B cell (primary cell): ENCODE results near the gene THYN1. TPM values are rescaled to one million over a fixed set of nuclear protein-coding genes. Genes with fewer than 3 reads are reported as not detected.

Experiments
- ATAC-seq: fragments of 200-7000 bp; cut with Tn5 transposase; one replicate; pipeline ENCODE4 v1.10.0; 2021; ENCODE audit warnings: low read depth, mild to moderate bottlenecking, moderate number of reproducible peaks, moderate library complexity
- CTCF ChIA-PET: fragments of 350-600 bp; sonication (Branson Sonifier 250); formaldehyde crosslinking; loops from one replicate; lab custom pipeline; 2021; ENCODE audit warnings: antibody characterized with exemption, inconsistent platforms; lab: Charles Lee
- POLR2A ChIA-PET: fragments of 350-600 bp; sonication (Branson Sonifier 250); formaldehyde crosslinking; loops from one replicate; lab custom pipeline; 2021; ENCODE audit warnings: antibody characterized with exemption; lab: Charles Lee
- DNase-seq: peaks from one replicate; pipeline ENCODE4 v3.0.0; 2013
- H2AFZ ChIP-seq: 2 replicates; pipeline ENCODE4 v1.6.1; 2012; ENCODE audit warnings: mild to moderate bottlenecking, low read depth, low read length; ENCODE audit not compliant: insufficient read depth, poor library complexity, severe bottlenecking
- H3K27ac ChIP-seq, 2 donors: 1 replicate in 1 of 2; 2 replicates in 1 of 2; pipeline ENCODE4 v1.5.1; 2012 to 2013; ENCODE audit warnings: low read length in 2 of 2, mild to moderate bottlenecking in 2 of 2, moderate library complexity in 1 of 2
- H3K27me3 ChIP-seq, 4 experiments: fragments of 200-600 bp in 1 of 4; sonication (generic) in 1 of 4; replicated peaks in 1 of 4; 1 replicate in 2 of 4; 2 replicates in 2 of 4; pipeline versions ENCODE4 v1.6.1 to v1.7.0; 2013 to 2016; ENCODE audit warnings: low read length in 3 of 4, mild to moderate bottlenecking in 2 of 4, mixed read lengths in 1 of 4, moderate library complexity in 1 of 4; ENCODE audit not compliant: insufficient read depth in 4 of 4, control insufficient read depth in 3 of 4; ENCODE audit errors: control extremely low read depth in 1 of 4
- H3K36me3 ChIP-seq, 2 experiments: replicated peaks in 1 of 2; 1 replicate in 1 of 2; 2 replicates in 1 of 2; pipeline versions ENCODE4 v1.6.1 to v1.7.1; 2013; ENCODE audit warnings: low read length in 1 of 2; ENCODE audit not compliant: insufficient read depth in 2 of 2, control insufficient read depth in 1 of 2; ENCODE audit errors: control extremely low read depth in 1 of 2, extremely low read depth in 1 of 2
- H3K4me1 ChIP-seq, 2 donors: fragments of 200-600 bp in 1 of 2; sonication (generic) in 1 of 2; 1 replicate in 1 of 2; 2 replicates in 1 of 2; pipeline versions ENCODE4 v1.5.1 to v1.6.1; 2013 to 2017; ENCODE audit warnings: low read length in 2 of 2; ENCODE audit not compliant: control insufficient read depth in 2 of 2, insufficient read depth in 2 of 2
- H3K4me2 ChIP-seq: replicated peaks from 2 replicates; pipeline ENCODE3; 2012; ENCODE audit warnings: mild to moderate bottlenecking, low read depth, low read length; ENCODE audit not compliant: poor library complexity, severe bottlenecking
- H3K4me3 ChIP-seq, 5 experiments: fragments of 200-600 bp in 1 of 5; sonication (generic) in 1 of 5; 1 replicate in 3 of 5; 2 replicates in 2 of 5; pipeline versions ENCODE4 v1.5.1 to v1.7.0; 2011 to 2016; ENCODE audit warnings: low read length in 4 of 5, mild to moderate bottlenecking in 4 of 5, low read depth in 2 of 5, control low read depth in 1 of 5, moderate library complexity in 1 of 5; ENCODE audit not compliant: insufficient read depth in 1 of 5; ENCODE audit errors: control extremely low read depth in 1 of 5, extremely low read depth in 1 of 5
- H3K79me2 ChIP-seq: fragments of 200-600 bp; sonication (generic); one replicate; pipeline ENCODE4 v1.6.0; 2016; ENCODE audit warnings: low read length; ENCODE audit not compliant: control insufficient read depth, insufficient read depth
- H3K9ac ChIP-seq: fragments of 200-600 bp; sonication (generic); 2 replicates; pipeline ENCODE4 v1.6.1; 2017; ENCODE audit warnings: mild to moderate bottlenecking, low read length, moderate library complexity
- H3K9me3 ChIP-seq, 3 donors: one replicate each; pipeline versions ENCODE4 v1.6.1 to v1.7.1; 2013; ENCODE audit warnings: low read length in 2 of 3; ENCODE audit not compliant: control insufficient read depth in 2 of 3, insufficient read depth in 1 of 3; ENCODE audit errors: control extremely low read depth in 1 of 3
- H4K20me1 ChIP-seq: 2 replicates; pipeline ENCODE4 v1.6.0; 2012; ENCODE audit warnings: mild to moderate bottlenecking, low read length; ENCODE audit not compliant: insufficient read depth, control insufficient read depth, poor library complexity, severe bottlenecking
- H3K27ac Mint-ChIP-seq: one replicate; pipeline ENCODE4 v1.8.0; 2021; ENCODE audit warnings: mixed read lengths
- H3K27me3 Mint-ChIP-seq: one replicate; pipeline ENCODE4 v1.8.0; 2021; ENCODE audit warnings: mixed read lengths
- H3K4me1 Mint-ChIP-seq: one replicate; pipeline ENCODE4 v1.8.0; 2021; ENCODE audit warnings: mixed read lengths
- H3K4me3 Mint-ChIP-seq: one replicate; pipeline ENCODE4 v1.8.0; 2021; ENCODE audit warnings: mixed read lengths
- H3K9me3 Mint-ChIP-seq: one replicate; pipeline ENCODE4 v1.8.0; 2022; ENCODE audit warnings: mixed read lengths; ENCODE audit not compliant: insufficient read depth
- CTCF ChIP-seq: fragments of 200-600 bp; IDR thresholded peaks from one replicate; pipeline ENCODE4 v1.8.0; 2022; ENCODE audit warnings: antibody characterized with exemption, mild to moderate bottlenecking
- EZH2 ChIP-seq: IDR thresholded peaks from 2 replicates; pipeline ENCODE4 v1.6.1; 2012; ENCODE audit warnings: borderline replicate concordance, low read depth, mild to moderate bottlenecking, moderate library complexity, low read length; ENCODE audit not compliant: insufficient read depth, poor library complexity, severe bottlenecking
- WGBS: methylation state at CpG from one replicate; pipeline ENCODE4 v1.1.5; 2013; ENCODE audit warnings: missing lambda C conversion rate; ENCODE audit not compliant: insufficient coverage; 5-methylcytosine and 5-hydroxymethylcytosine counted together
- intact Hi-C: fragments of 100-400 bp; cut with micrococcal nuclease; formaldehyde crosslinking; loops from one replicate; pipeline ENCODE4 v1.10.0; 2022
- polyA plus RNA-seq: library from polyadenylated mRNA; depleted of rRNA; stranded (reverse); fragments of >200 nt; gene quantifications from 2 replicates; pipeline ENCODE4 v1.2.3, GENCODE V29; 2012
- total RNA-seq, 2 donors: library from RNA; stranded (reverse); fragments of 120-200 nt in 1 of 2; gene quantifications; 1 replicate in 1 of 2; 2 replicates in 1 of 2; pipeline versions ENCODE4 v1.2.3 to v1.2.4, GENCODE V29; 2013 to 2022

THYN1 gene
- total and polyA plus RNA-seq, 2 donors (not counting 1 experiment from before 2014, with no cell fraction given), result 36.3 to 38.4 TPM

- Histone ChIP-seq H3K4me2 (no peak overlapping the region), H3K79me2 (no peaks in the 10 kb centered on the region), H3K36me3 (no peaks in the 10 kb centered on the region), H3K27ac (no peak overlapping the region), H3K9ac (no peak overlapping the region), H2AFZ (no peak overlapping the region), H4K20me1 (no peaks in the 10 kb centered on the region), H3K9me3 (peaks cover 0 to 10% (median 0%) of the 10 kb centered on the region in 3 donors), H3K27me3 (peaks cover 1 to 48% (median 40%) of the 10 kb centered on the region in 4 experiments), H3K4me1 (peaks cover 14 to 28% of the 10 kb centered on the region in 2 donors), H3K4me3 (no peak overlapping the region)
- TF ChIP-seq EZH2 (no peak), CTCF (no peak)
- Mint-ChIP-seq H3K4me3 (no peak overlapping the region), H3K27ac (no peak overlapping the region), H3K4me1 (peaks cover 15% of the 10 kb centered on the region), H3K9me3 (no peaks in the 10 kb centered on the region), H3K27me3 (peaks cover 60% of the 10 kb centered on the region)
- ChIA-PET POLR2A (no interaction called here), CTCF (interaction anchor here (1.6 kb wide), 1 partner anchor 11 kb away, joined by 3 read pairs; no protein-coding TSS in a partner anchor)
- DNase-seq (no peak), ATAC-seq (no peak)
- no CpG with 5 or more reads among the region's 4 CpGs for WGBS
- intact Hi-C loops, result no loop called here
Observed at GRCh38 chr11:134271978-134272377, 18.8 kb upstream of the THYN1 start.

GRCh38 chr11:134270250-134270714, 17.1 kb upstream of the THYN1 start:
- Histone ChIP-seq H3K27ac (no peak overlapping the region), H3K4me1 (peaks cover under 1 to 11% of the 10 kb centered on the region in 2 donors), H3K27me3 (peaks cover 1 to 35% (median 29%) of the 10 kb centered on the region in 4 experiments), H4K20me1 (no peaks in the 10 kb centered on the region), H3K4me2 (no peak overlapping the region), H3K4me3 (no peak overlapping the region), H3K79me2 (no peaks in the 10 kb centered on the region), H2AFZ (no peak overlapping the region), H3K9me3 (no peaks in the 10 kb centered on the region), H3K36me3 (no peaks in the 10 kb centered on the region), H3K9ac (no peak overlapping the region)
- 36% methylated on average over 5 of the region's 5 CpGs for WGBS
- H3K9me3 Mint-ChIP-seq, result no peaks in the 10 kb centered on the region
- no peak overlapping the region for H3K27ac Mint-ChIP-seq
- peaks cover 6% of the 10 kb centered on the region for H3K4me1 Mint-ChIP-seq
- ATAC-seq (no peak), DNase-seq (no peak)
- CTCF ChIA-PET, result interaction anchor here (1.6 kb wide), 1 partner anchor 9 kb away, joined by 3 read pairs; no protein-coding TSS in a partner anchor
- intact Hi-C loops, result no loop called here
- no peak overlapping the region for H3K4me3 Mint-ChIP-seq
- POLR2A ChIA-PET, result no interaction called here
- peaks cover 50% of the 10 kb centered on the region for H3K27me3 Mint-ChIP-seq
- TF ChIP-seq EZH2 (no peak), CTCF (no peak)
